Mesendoderm (in vitro differentiated cells): Measurements from ENCODE around the gene ACSS2.

ENCODE experiments used
- DNase-seq: peaks from one replicate; pipeline ENCODE4 v3.0.0; 2013
- H2AK5ac ChIP-seq: 2 replicates; pipeline ENCODE4 v1.6.1; 2013; ENCODE audit warnings: low read length, inconsistent platforms
- H2BK120ac ChIP-seq: 2 replicates; pipeline ENCODE4 v1.6.1; 2013; ENCODE audit warnings: low read depth, mild to moderate bottlenecking, low read length, moderate library complexity, mixed read lengths
- H2BK15ac ChIP-seq: replicated peaks from 2 replicates; pipeline ENCODE4 v1.6.1; 2013; ENCODE audit warnings: low read depth, mild to moderate bottlenecking, moderate library complexity
- H2BK5ac ChIP-seq: 2 replicates; pipeline ENCODE4 v1.6.1; 2013; ENCODE audit warnings: low read length, inconsistent platforms
- H3K18ac ChIP-seq: 2 replicates; pipeline ENCODE4 v1.6.1; 2013; ENCODE audit warnings: mild to moderate bottlenecking, low read length, mixed read lengths
- H3K23ac ChIP-seq: one replicate; pipeline ENCODE4 v1.6.1; 2013; ENCODE audit warnings: low read length
- H3K27ac ChIP-seq: 2 replicates; pipeline ENCODE4 v1.5.1; 2013; ENCODE audit warnings: low read depth, mild to moderate bottlenecking, inconsistent platforms, low read length, moderate library complexity
- H3K27me3 ChIP-seq: 2 replicates; pipeline ENCODE4 v1.6.1; 2013; ENCODE audit warnings: low read length, control low read depth, mild to moderate bottlenecking, inconsistent platforms; ENCODE audit not compliant: insufficient read depth, poor library complexity
- H3K36me3 ChIP-seq: 2 replicates; pipeline ENCODE4 v1.6.1; 2013; ENCODE audit warnings: low read length, inconsistent platforms; ENCODE audit not compliant: control insufficient read depth, insufficient read depth
- H3K4ac ChIP-seq: one replicate; pipeline ENCODE4 v1.6.1; 2013; ENCODE audit warnings: low read depth, mild to moderate bottlenecking, low read length, moderate library complexity
- H3K4me1 ChIP-seq: 2 replicates; pipeline ENCODE4 v1.6.1; 2013; ENCODE audit warnings: low read depth, low read length, inconsistent platforms; ENCODE audit not compliant: control insufficient read depth
- H3K4me2 ChIP-seq: 2 replicates; pipeline ENCODE4 v1.6.1; 2013; ENCODE audit warnings: low read length
- H3K4me3 ChIP-seq: 2 replicates; pipeline ENCODE4 v1.5.1; 2013; ENCODE audit warnings: mild to moderate bottlenecking, low read length
- H3K56ac ChIP-seq: one replicate; pipeline ENCODE4 v1.6.1; 2013; ENCODE audit warnings: low read length
- H3K79me1 ChIP-seq: 2 replicates; pipeline ENCODE4 v1.6.1; 2013; ENCODE audit warnings: low read length, inconsistent platforms
- H3K79me2 ChIP-seq: 2 replicates; pipeline ENCODE4 v1.6.1; 2013; ENCODE audit warnings: mild to moderate bottlenecking, low read length; ENCODE audit not compliant: control insufficient read depth, insufficient read depth
- H3K9ac ChIP-seq: 2 replicates; pipeline ENCODE4 v1.6.1; 2013; ENCODE audit warnings: low read length, inconsistent platforms
- H4K5ac ChIP-seq: one replicate; pipeline ENCODE4 v1.6.1; 2013; ENCODE audit warnings: low read length
- H4K8ac ChIP-seq: one replicate; pipeline ENCODE4 v1.6.1; 2013; ENCODE audit warnings: low read depth, mild to moderate bottlenecking, control low read depth, low read length, moderate library complexity
- WGBS: extraction: QIAGEN DNeasy Blood & Tissue Kit; methylation state at CpG from one replicate; pipeline ENCODE4 v1.1.7; 2013; ENCODE audit warnings: low lambda C conversion rate, missing lambda C conversion rate; ENCODE audit not compliant: insufficient coverage; ENCODE audit errors: extremely low coverage; 5-methylcytosine and 5-hydroxymethylcytosine counted together

Gene ACSS2

GRCh38 chr20:34843421-34843820, 33.0 kb upstream of the ACSS2 start:
- Histone ChIP-seq H3K36me3 (no peaks in the 10 kb centered on the region), H3K79me1 (no peaks in the 10 kb centered on the region), H3K79me2 (no peaks in the 10 kb centered on the region), H3K4ac (no peak overlapping the region), H2AK5ac (no peak overlapping the region), H3K18ac (no peak overlapping the region), H2BK120ac (no peak overlapping the region), H3K4me2 (no peak overlapping the region), H2BK15ac (no peak overlapping the region), H3K4me1 (no peaks in the 10 kb centered on the region), H3K27ac (no peak overlapping the region), H3K56ac (no peak overlapping the region), H3K4me3 (no peak overlapping the region), H3K23ac (no peak overlapping the region), H3K9ac (no peak overlapping the region), H3K27me3 (no peaks in the 10 kb centered on the region), H4K5ac (no peak overlapping the region), H4K8ac (no peak overlapping the region), H2BK5ac (no peak overlapping the region)
- WGBS = no CpG with 5 or more reads among the region's 2 CpGs
- DNase-seq = no peak

GRCh38 chr20:34848597-34848996, 27.8 kb upstream of the ACSS2 start:
- H2BK5ac ChIP-seq = no peak overlapping the region
- no peaks in the 10 kb centered on the region for H3K36me3 ChIP-seq
- H3K18ac ChIP-seq = no peak overlapping the region
- H3K4me3 ChIP-seq = no peak overlapping the region
- H3K9ac ChIP-seq = no peak overlapping the region
- no peak overlapping the region for H3K56ac ChIP-seq
- H3K79me2 ChIP-seq = no peaks in the 10 kb centered on the region
- H3K4me1 ChIP-seq = no peaks in the 10 kb centered on the region
- H2AK5ac ChIP-seq = no peak overlapping the region
- no CpG with 5 or more reads among the region's 5 CpGs for WGBS
- H2BK120ac ChIP-seq = no peak overlapping the region
- no peak overlapping the region for H3K4ac ChIP-seq
- no peaks in the 10 kb centered on the region for H3K27me3 ChIP-seq
- no peak for DNase-seq
- no peak overlapping the region for H3K4me2 ChIP-seq
- H3K79me1 ChIP-seq = no peaks in the 10 kb centered on the region
- no peak overlapping the region for H3K27ac ChIP-seq
- H4K8ac ChIP-seq = no peak overlapping the region
- H2BK15ac ChIP-seq = no peak overlapping the region
- H4K5ac ChIP-seq = no peak overlapping the region
- H3K23ac ChIP-seq = no peak overlapping the region

GRCh38 chr20:34849778-34850177, 26.6 kb upstream of the ACSS2 start:
- Histone ChIP-seq H2AK5ac (no peak overlapping the region), H3K4me1 (no peaks in the 10 kb centered on the region), H3K4me3 (no peak overlapping the region), H4K8ac (no peak overlapping the region), H3K4me2 (no peak overlapping the region), H3K27ac (no peak overlapping the region), H3K79me1 (no peaks in the 10 kb centered on the region), H2BK120ac (no peak overlapping the region), H3K36me3 (no peaks in the 10 kb centered on the region), H3K9ac (no peak overlapping the region), H3K27me3 (no peaks in the 10 kb centered on the region), H3K56ac (no peak overlapping the region), H2BK15ac (no peak overlapping the region), H3K4ac (no peak overlapping the region), H3K18ac (no peak overlapping the region), H3K79me2 (no peaks in the 10 kb centered on the region), H4K5ac (no peak overlapping the region), H3K23ac (no peak overlapping the region), H2BK5ac (no peak overlapping the region)
- WGBS = no CpG with 5 or more reads among the region's 9 CpGs
- no peak for DNase-seq

- WGBS = no CpG with 5 or more reads among the region's 14 CpGs
- Histone ChIP-seq H3K56ac (no peak overlapping the region), H3K4me3 (no peak overlapping the region), H3K4ac (no peak overlapping the region), H3K9ac (no peak overlapping the region), H3K27me3 (no peaks in the 10 kb centered on the region), H2BK120ac (no peak overlapping the region), H3K36me3 (no peaks in the 10 kb centered on the region), H4K8ac (no peak overlapping the region), H3K23ac (no peak overlapping the region), H2BK5ac (no peak overlapping the region), H4K5ac (no peak overlapping the region), H3K4me1 (no peaks in the 10 kb centered on the region), H3K4me2 (no peak overlapping the region), H3K27ac (no peak overlapping the region), H3K79me1 (no peaks in the 10 kb centered on the region), H3K18ac (no peak overlapping the region), H3K79me2 (no peaks in the 10 kb centered on the region), H2BK15ac (no peak overlapping the region), H2AK5ac (no peak overlapping the region)
- DNase-seq = no peak
These were observed 25.4 kb upstream of the ACSS2 start for GRCh38 chr20:34850969-34851368.

GRCh38 chr20:34852298-34852697, 24.1 kb upstream of the ACSS2 start:
- WGBS = no CpG with 5 or more reads among the region's 4 CpGs
- no peaks in the 10 kb centered on the region for H3K79me1 ChIP-seq
- H3K4me3 ChIP-seq = no peak overlapping the region
- H2BK120ac ChIP-seq = no peak overlapping the region
- H3K27me3 ChIP-seq = no peaks in the 10 kb centered on the region
- no peaks in the 10 kb centered on the region for H3K79me2 ChIP-seq
- no peak overlapping the region for H3K27ac ChIP-seq
- no peak overlapping the region for H4K8ac ChIP-seq
- no peak overlapping the region for H2BK5ac ChIP-seq
- no peak overlapping the region for H3K56ac ChIP-seq
- no peak overlapping the region for H3K9ac ChIP-seq
- no peak overlapping the region for H3K4ac ChIP-seq
- DNase-seq = no peak
- H3K4me2 ChIP-seq = no peak overlapping the region
- no peak overlapping the region for H4K5ac ChIP-seq
- H2AK5ac ChIP-seq = no peak overlapping the region
- H3K36me3 ChIP-seq = no peaks in the 10 kb centered on the region
- H3K4me1 ChIP-seq = no peaks in the 10 kb centered on the region
- no peak overlapping the region for H3K23ac ChIP-seq
- no peak overlapping the region for H3K18ac ChIP-seq
- no peak overlapping the region for H2BK15ac ChIP-seq

- no peak overlapping the region for H3K23ac ChIP-seq
- no peak overlapping the region for H3K4me3 ChIP-seq
- H3K18ac ChIP-seq = no peak overlapping the region
- no peak overlapping the region for H3K27ac ChIP-seq
- H3K36me3 ChIP-seq = no peaks in the 10 kb centered on the region
- H3K56ac ChIP-seq = no peak overlapping the region
- no peaks in the 10 kb centered on the region for H3K79me1 ChIP-seq
- no peak overlapping the region for H2AK5ac ChIP-seq
- peaks cover 4% of the 10 kb centered on the region for H3K4me1 ChIP-seq
- H3K27me3 ChIP-seq = no peaks in the 10 kb centered on the region
- H3K4me2 ChIP-seq = no peak overlapping the region
- WGBS = no CpG with 5 or more reads among the region's 26 CpGs
- DNase-seq = no peak
- no peak overlapping the region for H2BK15ac ChIP-seq
- no peaks in the 10 kb centered on the region for H3K79me2 ChIP-seq
- H2BK5ac ChIP-seq = no peak overlapping the region
- no peak overlapping the region for H4K5ac ChIP-seq
- H2BK120ac ChIP-seq = no peak overlapping the region
- no peak overlapping the region for H4K8ac ChIP-seq
- no peak overlapping the region for H3K4ac ChIP-seq
- H3K9ac ChIP-seq = no peak overlapping the region
These were observed 17.0 kb upstream of the ACSS2 start for GRCh38 chr20:34859367-34859766.
